GM15510 (cell line): ENCODE measurements around the gene TMEM141.

Experiments
- POLR2A ChIP-seq: IDR thresholded peaks from 3 replicates; pipeline ENCODE4 v1.6.1; 2011; ENCODE audit warnings: borderline replicate concordance; ENCODE audit not compliant: insufficient read length; ENCODE audit errors: extremely low read depth

The TMEM141 gene

GRCh38 chr9:136823136-136824046 lies 32.2 kb downstream of the TMEM141 start:
- no peak for TF ChIP-seq POLR2A

- TF ChIP-seq POLR2A, result no peak
These were observed 33.5 kb downstream of the TMEM141 start for GRCh38 chr9:136824496-136825225.

GRCh38 chr9:136825295-136826187 lies 34.4 kb downstream of the TMEM141 start:
- TF ChIP-seq POLR2A, result no peak

DNA sequence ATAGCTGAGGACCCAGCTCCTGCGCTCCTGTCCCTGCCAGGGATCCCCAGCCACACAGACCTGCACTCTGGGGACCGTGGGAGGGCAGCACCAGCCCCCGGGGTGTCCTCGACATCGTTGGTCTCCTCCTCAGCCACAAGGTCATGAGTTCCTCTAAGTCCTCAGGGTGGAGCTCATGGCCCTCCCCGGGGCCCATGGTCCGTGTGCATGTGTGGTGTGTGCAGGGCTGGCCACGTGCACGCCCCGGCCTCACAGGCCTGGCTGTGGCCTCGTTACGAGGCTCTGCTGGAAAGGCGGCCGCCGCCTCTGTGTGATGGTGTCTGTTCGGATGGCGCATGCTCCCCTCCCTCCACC lies 35.0 kb downstream of the TMEM141 start:
- TF ChIP-seq POLR2A, result no peak

- TF ChIP-seq POLR2A, result no peak
These were observed 35.8 kb downstream of the TMEM141 start for GRCh38 chr9:136826703-136827582.

- no peak for TF ChIP-seq POLR2A
These were observed 36.8 kb downstream of the TMEM141 start for GRCh38 chr9:136827794-136828473.

DNA sequence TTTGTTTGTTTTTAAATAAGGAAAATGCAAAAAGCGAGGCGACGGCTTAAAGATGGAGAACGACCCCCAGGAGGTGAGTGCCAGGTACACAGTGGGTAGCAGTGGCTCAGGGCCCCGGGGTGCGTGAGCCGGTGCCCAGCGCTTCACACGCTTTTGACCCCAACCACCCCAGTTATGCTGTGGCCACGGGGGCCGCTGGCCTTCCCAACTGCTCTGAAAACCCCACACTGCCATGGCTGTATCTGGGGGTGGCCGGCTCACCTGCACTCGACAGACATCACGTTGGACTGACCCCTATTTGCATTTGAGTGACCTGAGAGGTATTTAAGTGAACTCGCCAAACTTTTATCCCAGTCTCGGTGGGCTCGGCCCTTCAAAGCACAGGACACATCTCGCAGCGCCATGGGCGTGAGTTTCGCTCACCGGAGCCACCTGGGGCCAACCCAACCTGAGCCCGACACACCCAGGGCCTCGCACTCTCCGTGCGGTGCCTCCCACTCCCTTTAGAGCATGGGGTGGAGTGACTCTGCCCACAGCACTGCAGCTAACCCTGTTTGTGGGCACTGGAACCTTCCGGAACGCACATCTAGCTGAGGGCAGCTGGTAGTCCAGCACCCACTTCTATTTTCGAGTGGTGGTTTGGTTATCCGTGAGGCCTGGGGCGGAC lies 37.5 kb downstream of the TMEM141 start:
- no peak for TF ChIP-seq POLR2A

- no peak for TF ChIP-seq POLR2A
These were observed 38.3 kb downstream of the TMEM141 start for GRCh38 chr9:136829412-136829811.

- TF ChIP-seq POLR2A, result no peak
These were observed 39.1 kb downstream of the TMEM141 start for GRCh38 chr9:136829981-136830885.

DNA sequence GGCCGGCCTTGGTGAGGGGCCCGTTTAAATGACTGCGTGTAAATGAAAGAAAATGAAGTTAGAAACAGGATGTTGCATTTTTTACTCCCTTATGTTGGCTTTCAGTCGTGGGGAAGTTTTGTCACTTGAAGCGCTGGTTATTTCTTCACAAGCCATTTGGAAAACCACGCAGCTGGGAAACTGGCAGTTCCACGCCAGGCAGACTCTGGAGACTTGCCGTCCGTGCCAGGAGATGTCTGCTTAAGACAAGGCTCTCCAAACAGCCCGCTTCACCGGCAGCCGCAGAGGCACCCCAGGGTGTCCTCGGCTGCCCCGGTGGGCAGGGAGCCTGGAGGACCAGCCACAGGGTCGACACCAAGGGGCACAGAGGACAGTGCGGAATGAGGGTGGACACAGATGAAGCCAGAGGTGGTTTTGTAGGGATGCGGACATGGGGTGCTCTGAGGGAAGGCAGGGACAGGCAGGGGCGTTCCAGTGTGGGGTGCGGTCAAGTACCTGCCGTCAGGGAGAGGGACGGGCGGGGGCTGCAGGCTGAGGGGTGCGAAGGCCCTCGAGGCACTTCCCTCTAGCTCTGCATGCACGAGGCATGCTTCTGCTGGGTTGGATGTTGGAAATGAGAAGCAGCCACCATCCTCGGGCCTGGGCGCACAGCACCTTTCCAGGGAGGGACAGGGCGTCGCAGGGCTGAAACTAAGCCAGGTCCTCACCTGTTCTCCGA lies 40.0 kb downstream of the TMEM141 start:
- no peak for TF ChIP-seq POLR2A

GRCh38 chr9:136831720-136832104 lies 40.6 kb downstream of the TMEM141 start:
- no peak for TF ChIP-seq POLR2A
